ENCODE data around the gene EFNA3.

GRCh38 chr1:155037043-155037442 lies 41.6 kb upstream of the EFNA3 start:
- TF ChIP-seq CTCF (tag by site-specific recombination; IDR thresholded peaks at IDR 0.05) (no peak), ZNF311 (tag by site-specific recombination; IDR thresholded peaks at IDR 0.05; ENCODE audit: borderline replicate concordance) (no peak), PATZ1 (tag by site-specific recombination; IDR thresholded peaks at IDR 0.05) (no peak), ZBTB1 (tag by site-specific recombination; IDR thresholded peaks at IDR 0.05) (no peak), ZNF175 (tag by site-specific recombination; IDR thresholded peaks at IDR 0.05) (no peak), ZNF398 (tag by site-specific recombination; IDR thresholded peaks at IDR 0.05) (no peak), ZNF23 (tag by site-specific recombination; IDR thresholded peaks at IDR 0.05; ENCODE audit: borderline replicate concordance) (no peak), ZFP41 (tag by site-specific recombination; IDR thresholded peaks at IDR 0.05; ENCODE audit: borderline replicate concordance) (no peak), ZBTB17 (tag by site-specific recombination; IDR thresholded peaks at IDR 0.05) (no peak)

All from HEK293 (cell line).